Measurements from ENCODE around the gene CLEC16A.

The CLEC16A gene, protein sequence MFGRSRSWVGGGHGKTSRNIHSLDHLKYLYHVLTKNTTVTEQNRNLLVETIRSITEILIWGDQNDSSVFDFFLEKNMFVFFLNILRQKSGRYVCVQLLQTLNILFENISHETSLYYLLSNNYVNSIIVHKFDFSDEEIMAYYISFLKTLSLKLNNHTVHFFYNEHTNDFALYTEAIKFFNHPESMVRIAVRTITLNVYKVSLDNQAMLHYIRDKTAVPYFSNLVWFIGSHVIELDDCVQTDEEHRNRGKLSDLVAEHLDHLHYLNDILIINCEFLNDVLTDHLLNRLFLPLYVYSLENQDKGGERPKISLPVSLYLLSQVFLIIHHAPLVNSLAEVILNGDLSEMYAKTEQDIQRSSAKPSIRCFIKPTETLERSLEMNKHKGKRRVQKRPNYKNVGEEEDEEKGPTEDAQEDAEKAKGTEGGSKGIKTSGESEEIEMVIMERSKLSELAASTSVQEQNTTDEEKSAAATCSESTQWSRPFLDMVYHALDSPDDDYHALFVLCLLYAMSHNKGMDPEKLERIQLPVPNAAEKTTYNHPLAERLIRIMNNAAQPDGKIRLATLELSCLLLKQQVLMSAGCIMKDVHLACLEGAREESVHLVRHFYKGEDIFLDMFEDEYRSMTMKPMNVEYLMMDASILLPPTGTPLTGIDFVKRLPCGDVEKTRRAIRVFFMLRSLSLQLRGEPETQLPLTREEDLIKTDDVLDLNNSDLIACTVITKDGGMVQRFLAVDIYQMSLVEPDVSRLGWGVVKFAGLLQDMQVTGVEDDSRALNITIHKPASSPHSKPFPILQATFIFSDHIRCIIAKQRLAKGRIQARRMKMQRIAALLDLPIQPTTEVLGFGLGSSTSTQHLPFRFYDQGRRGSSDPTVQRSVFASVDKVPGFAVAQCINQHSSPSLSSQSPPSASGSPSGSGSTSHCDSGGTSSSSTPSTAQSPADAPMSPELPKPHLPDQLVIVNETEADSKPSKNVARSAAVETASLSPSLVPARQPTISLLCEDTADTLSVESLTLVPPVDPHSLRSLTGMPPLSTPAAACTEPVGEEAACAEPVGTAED

DNA sequence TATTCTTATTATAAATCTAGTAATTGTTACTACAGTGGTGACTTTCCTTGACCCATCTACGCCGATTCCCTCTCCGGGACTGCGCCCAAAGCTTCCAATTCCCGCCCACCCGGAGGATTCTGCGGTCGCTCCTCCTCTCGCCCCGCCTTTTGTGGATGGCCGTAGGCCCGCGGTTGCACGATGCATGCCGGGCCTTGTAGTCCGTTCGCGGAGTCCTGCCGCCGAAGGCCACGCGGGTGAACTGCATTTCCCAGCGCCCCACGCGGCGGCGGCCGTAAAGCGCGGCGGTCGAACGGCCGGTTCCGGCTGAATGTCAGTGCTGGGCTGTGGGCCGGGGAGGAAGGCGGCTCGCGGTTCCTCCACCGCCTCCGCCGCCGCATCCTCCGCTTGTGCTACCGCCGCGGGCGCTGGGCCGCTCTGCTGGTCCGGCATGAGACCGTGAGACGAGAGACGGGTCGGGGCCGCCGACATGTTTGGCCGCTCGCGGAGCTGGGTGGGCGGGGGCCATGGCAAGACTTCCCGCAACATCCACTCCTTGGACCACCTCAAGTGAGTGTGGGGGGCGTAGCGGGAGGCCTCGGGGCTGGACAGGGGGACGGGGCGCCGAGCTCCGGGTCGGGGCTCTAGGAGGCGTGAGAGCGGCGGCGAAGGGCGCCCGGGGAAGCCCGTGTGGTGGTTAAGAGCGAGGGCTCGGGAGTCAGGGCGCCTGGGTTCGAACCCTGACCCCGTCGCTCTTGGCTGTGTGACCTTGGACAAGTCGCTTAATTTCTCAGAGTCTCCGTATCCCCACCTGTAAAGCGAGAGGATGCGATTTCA, at the start of gene CLEC16A:
Gene CLEC16A, plus strand, starts transcription at position 316 of the 816 bp plus-strand sequence. Its CDS starts 154 bp downstream, at position 470.
- Histone ChIP-seq H3K36me3 (ENCODE audit: control insufficient read depth, low read length) (peaks cover 13% of the 10 kb centered on the region), H3K27ac (ENCODE audit: low read depth, low read length) (0 out of 2 replicates have a peak within 1 kb of the TSS, but pooled peaks have one; percentile 22), H3F3A (ENCODE audit: control insufficient read depth, insufficient read depth) (peaks cover 11% of the 10 kb centered on the region), H3K4me2 (ENCODE audit: low read length) (peak within 1 kb of the TSS; percentile 91), H4K20me1 (ENCODE audit: control insufficient read depth, insufficient read depth, low read depth, low read length) (peaks cover 18% of the 10 kb centered on the region; the same call in 1 of the 2 replicates), H3K9me2 (replicated peaks; ENCODE audit: control insufficient read depth, low read length) (no peaks in the 10 kb centered on the region), H3K4me3 (ENCODE audit: low read length) (peak within 1 kb of the TSS; percentile 91), H3K79me2 (ENCODE audit: control insufficient read depth, low read length) (peaks cover 68% of the 10 kb centered on the region), H3K4me1 (ENCODE audit: control insufficient read depth, low read length) (peaks cover 71% of the 10 kb centered on the region), H3K27me3 (ENCODE audit: control insufficient read depth, low read length) (no peaks in the 10 kb centered on the region), H3K9me3 (ENCODE audit: control insufficient read depth, insufficient read depth, low read length) (no peaks in the 10 kb centered on the region)
- TF ChIP-seq, protein P1, sequence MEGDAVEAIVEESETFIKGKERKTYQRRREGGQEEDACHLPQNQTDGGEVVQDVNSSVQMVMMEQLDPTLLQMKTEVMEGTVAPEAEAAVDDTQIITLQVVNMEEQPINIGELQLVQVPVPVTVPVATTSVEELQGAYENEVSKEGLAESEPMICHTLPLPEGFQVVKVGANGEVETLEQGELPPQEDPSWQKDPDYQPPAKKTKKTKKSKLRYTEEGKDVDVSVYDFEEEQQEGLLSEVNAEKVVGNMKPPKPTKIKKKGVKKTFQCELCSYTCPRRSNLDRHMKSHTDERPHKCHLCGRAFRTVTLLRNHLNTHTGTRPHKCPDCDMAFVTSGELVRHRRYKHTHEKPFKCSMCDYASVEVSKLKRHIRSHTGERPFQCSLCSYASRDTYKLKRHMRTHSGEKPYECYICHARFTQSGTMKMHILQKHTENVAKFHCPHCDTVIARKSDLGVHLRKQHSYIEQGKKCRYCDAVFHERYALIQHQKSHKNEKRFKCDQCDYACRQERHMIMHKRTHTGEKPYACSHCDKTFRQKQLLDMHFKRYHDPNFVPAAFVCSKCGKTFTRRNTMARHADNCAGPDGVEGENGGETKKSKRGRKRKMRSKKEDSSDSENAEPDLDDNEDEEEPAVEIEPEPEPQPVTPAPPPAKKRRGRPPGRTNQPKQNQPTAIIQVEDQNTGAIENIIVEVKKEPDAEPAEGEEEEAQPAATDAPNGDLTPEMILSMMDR (IDR thresholded peaks at IDR 0.05; ENCODE audit: low read depth, low read length, poor library complexity, severe bottlenecking), result peak; percentile 13
- TF ChIP-seq EZH2phosphoT487 (IDR thresholded peaks at IDR 0.05; ENCODE audit: borderline replicate concordance, low read length), result no peak

DNA sequence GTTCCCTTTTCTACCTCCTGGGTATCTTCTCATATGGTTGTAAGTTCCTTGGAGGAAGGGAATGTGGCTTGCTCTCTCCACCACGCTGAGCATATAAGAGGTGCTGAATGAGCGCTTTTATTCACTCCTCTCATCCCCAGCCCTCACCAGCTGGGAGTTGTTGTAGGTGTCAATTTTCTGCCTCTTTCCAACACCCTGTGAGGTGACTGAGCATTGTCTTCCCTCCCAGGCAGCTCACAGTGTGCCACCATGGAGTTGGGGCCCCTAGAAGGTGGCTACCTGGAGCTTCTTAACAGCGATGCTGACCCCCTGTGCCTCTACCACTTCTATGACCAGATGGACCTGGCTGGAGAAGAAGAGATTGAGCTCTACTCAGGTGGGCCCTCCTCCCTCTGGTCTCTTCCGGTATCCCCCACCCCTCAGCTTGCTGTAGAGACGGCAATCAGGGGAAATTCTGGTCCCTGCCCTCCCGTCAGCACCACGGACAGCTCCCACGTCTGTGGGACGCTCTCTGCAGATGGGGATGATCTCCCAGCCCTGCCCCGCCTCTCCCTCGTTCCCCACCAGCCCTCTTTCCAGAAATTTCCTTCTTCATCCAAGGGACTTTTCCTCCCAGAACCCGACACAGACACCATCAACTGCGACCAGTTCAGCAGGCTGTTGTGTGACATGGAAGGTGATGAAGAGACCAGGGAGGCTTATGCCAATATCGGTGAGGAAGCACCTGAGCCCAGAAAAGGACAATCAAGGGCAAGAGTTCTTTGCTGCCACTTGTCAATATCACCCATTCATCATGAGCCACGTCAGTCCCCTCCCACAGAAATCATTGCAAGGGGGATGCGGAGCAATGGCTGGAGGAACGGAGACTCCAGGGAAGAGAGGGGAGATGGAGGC, 49.1 kb upstream of the CLEC16A start:
- no peaks in the 10 kb centered on the region for H3K9me2 ChIP-seq (replicated peaks; ENCODE audit: control insufficient read depth, low read length)
- H3K79me2 ChIP-seq (ENCODE audit: control insufficient read depth, low read length), result peaks cover 41% of the 10 kb centered on the region
- H4K20me1 ChIP-seq (ENCODE audit: control insufficient read depth, insufficient read depth, low read depth, low read length), result 0 out of 2 replicates have a peak, but pooled peaks cover 4% of the 10 kb centered on the region
- H3K36me3 ChIP-seq (ENCODE audit: control insufficient read depth, low read length), result peaks cover 62% of the 10 kb centered on the region
- H3F3A ChIP-seq (ENCODE audit: control insufficient read depth, insufficient read depth), result peaks cover 37% of the 10 kb centered on the region
- peak overlapping the region; percentile 86 for H3K27ac ChIP-seq (ENCODE audit: low read depth, low read length)
- no peak for TF ChIP-seq EZH2phosphoT487 (IDR thresholded peaks at IDR 0.05; ENCODE audit: borderline replicate concordance, low read length)
- TF ChIP-seq, protein P1 (IDR thresholded peaks at IDR 0.05; ENCODE audit: low read depth, low read length, poor library complexity, severe bottlenecking), result no peak
- peaks cover 75% of the 10 kb centered on the region for H3K4me1 ChIP-seq (ENCODE audit: control insufficient read depth, low read length)
- peak overlapping the region; percentile 65 for H3K4me2 ChIP-seq (ENCODE audit: low read length)
- peak overlapping the region; percentile 50 for H3K4me3 ChIP-seq (ENCODE audit: low read length)
- no peaks in the 10 kb centered on the region for H3K9me3 ChIP-seq (ENCODE audit: control insufficient read depth, insufficient read depth, low read length)
- no peaks in the 10 kb centered on the region for H3K27me3 ChIP-seq (ENCODE audit: control insufficient read depth, low read length)
